CD4-positive, alpha-beta T cell treated with Interleukin-2 at 100 ng/mL for 4 hours (primary cell): Measurements from ENCODE around the gene MED15.

Experiments
- DNase-seq: peaks from one replicate; pipeline ENCODE4 v3.0.0-alpha.2; 2020; ENCODE audit warnings: low spot score

Gene MED15

GRCh38 chr22:20510811-20511577, 3.6 kb downstream of the MED15 start:
- no peak for DNase-seq

- no peak for DNase-seq
Measured at GRCh38 chr22:20511578-20512229, 4.3 kb downstream of the MED15 start.

GRCh38 chr22:20514658-20515406, 7.4 kb downstream of the MED15 start:
- no peak for DNase-seq

GRCh38 chr22:20516399-20516798, 9.0 kb downstream of the MED15 start:
- no peak for DNase-seq

- DNase-seq, result no peak
Measured at GRCh38 chr22:20517422-20517821, 10.0 kb downstream of the MED15 start.

- DNase-seq, result no peak
Measured at GRCh38 chr22:20517841-20518592, 10.6 kb downstream of the MED15 start.

- no peak for DNase-seq
Measured at GRCh38 chr22:20519558-20519957, 12.1 kb downstream of the MED15 start.

GRCh38 chr22:20520093-20520511, 12.7 kb downstream of the MED15 start:
- peak; percentile 60 for DNase-seq

- DNase-seq, result no peak
Measured at GRCh38 chr22:20522134-20523004, 15.0 kb downstream of the MED15 start.

- DNase-seq, result peak; percentile 37
Measured at GRCh38 chr22:20523086-20523983, 15.9 kb downstream of the MED15 start.

- peak; percentile 49 for DNase-seq
Measured at GRCh38 chr22:20524004-20524481, 16.6 kb downstream of the MED15 start.

- DNase-seq, result no peak
Measured at GRCh38 chr22:20525048-20525447, 17.6 kb downstream of the MED15 start.

GRCh38 chr22:20526305-20526627, 18.9 kb downstream of the MED15 start:
- DNase-seq, result no peak

GRCh38 chr22:20526628-20527355, 19.4 kb downstream of the MED15 start:
- no peak for DNase-seq

- no peak for DNase-seq
Measured at GRCh38 chr22:20528405-20528978, 21.1 kb downstream of the MED15 start.

GRCh38 chr22:20530368-20531153, 23.2 kb downstream of the MED15 start:
- DNase-seq, result no peak

GRCh38 chr22:20531154-20531403, 23.7 kb downstream of the MED15 start:
- no peak for DNase-seq

GRCh38 chr22:20531404-20532201, 24.2 kb downstream of the MED15 start:
- DNase-seq, result no peak
